ENCODE data around the gene MGST3.
"Not testable (repeated sequence)": the region's sequence is repeated elsewhere in the genome, so short reads cannot be mapped to it uniquely, and the experiment has no call there.

MGST3 gene

DNA sequence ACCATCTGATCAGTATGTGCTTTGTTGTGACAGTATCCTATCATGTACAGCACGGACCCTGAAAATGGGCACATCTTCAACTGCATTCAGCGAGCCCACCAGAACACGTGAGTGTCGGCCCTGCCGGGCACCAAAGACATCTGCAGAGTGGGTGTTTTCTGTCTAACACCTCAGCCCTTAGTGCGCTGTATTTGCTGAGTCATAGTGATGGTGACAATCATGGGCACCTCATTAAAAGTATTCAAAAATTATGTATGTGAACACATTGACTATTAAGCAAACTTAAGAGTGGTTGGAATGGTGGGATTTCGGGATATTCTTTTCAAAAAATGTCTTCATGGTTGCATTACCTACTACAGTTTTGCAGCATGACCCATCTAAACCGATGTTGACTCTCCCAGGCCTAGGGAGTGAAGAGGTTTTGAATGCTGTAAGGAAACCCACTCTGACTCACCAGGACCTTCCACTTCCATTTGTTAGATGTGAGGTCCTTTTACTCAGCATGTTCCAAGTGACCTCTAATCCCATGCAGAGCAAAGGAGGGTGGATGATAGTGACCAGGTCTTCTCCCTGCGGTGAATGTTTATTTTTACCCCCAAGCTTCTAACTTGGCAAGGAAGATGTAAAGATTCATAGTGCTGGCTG is 20.1 kb downstream of the MGST3 start:
- DNase-seq (ENCODE audit: low read depth): no peak
- H3K4me3 ChIP-seq (ENCODE audit: low read depth, low read length): no peak overlapping the region
- TF ChIP-seq, protein P1, sequence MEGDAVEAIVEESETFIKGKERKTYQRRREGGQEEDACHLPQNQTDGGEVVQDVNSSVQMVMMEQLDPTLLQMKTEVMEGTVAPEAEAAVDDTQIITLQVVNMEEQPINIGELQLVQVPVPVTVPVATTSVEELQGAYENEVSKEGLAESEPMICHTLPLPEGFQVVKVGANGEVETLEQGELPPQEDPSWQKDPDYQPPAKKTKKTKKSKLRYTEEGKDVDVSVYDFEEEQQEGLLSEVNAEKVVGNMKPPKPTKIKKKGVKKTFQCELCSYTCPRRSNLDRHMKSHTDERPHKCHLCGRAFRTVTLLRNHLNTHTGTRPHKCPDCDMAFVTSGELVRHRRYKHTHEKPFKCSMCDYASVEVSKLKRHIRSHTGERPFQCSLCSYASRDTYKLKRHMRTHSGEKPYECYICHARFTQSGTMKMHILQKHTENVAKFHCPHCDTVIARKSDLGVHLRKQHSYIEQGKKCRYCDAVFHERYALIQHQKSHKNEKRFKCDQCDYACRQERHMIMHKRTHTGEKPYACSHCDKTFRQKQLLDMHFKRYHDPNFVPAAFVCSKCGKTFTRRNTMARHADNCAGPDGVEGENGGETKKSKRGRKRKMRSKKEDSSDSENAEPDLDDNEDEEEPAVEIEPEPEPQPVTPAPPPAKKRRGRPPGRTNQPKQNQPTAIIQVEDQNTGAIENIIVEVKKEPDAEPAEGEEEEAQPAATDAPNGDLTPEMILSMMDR (IDR thresholded peaks at IDR 0.05; ENCODE audit: insufficient read depth, low read depth, low read length, missing control alignments): no peak

DNA sequence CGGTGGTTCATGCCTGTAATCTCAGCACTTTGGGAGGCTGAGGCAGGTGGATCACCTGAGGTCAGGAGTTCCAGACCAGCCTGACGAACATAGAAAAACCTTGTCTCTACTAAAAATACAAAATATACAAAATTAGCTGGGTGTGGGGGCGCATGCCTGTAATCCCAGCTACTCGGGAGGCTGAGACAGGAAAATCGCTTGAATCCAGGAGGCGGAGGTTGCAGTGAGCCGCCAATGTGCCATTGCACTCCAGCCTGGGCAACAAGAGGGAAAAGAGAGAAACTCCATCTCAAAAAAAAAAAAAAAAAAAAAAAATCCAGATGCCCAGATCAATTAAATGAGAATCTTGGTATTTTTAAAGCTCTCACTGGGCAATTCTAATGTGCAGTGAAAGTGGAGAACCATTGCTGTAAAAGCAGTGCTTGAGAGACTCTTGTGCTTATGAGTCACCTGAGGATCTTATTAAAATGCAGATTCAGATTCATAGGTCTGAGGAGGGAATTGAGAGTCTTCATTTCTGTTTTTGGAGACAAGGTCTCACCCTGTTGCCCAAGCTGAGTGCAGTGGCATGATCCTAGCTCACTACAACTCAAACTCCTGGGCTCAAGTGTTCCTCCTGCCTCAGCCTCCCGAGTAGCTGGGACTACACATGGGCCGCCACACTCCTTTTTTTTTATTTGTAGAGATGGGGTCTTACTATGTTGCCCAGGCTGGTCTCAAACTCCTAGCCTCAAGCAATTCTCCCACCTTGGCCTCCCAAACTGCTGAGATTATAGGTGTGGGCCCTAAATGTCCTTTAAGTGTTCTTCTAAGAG is 27.9 kb downstream of the MGST3 start:
- H3K4me3 ChIP-seq (ENCODE audit: low read depth, low read length); DNase-seq (ENCODE audit: low read depth): not testable (repeated sequence)

DNA sequence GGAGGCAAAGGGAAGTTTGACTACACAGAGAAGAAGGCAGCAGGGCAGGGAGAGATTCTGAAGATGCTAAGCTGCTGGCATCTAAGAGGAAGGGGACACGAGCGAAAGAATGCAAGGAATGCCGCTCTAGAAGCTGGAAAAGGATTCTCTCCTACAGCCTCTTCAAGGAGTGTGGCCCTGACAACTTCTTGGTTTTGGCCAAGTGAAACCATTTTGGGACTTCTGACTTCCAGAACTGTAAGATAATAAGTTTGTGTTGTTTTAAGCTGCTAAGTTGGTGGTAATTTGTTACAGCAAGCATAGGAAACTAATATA is 28.5 kb downstream of the MGST3 start:
- no peak for DNase-seq (ENCODE audit: low read depth)
- H3K4me3 ChIP-seq (ENCODE audit: low read depth, low read length): no peak overlapping the region
- TF ChIP-seq, protein P1 (IDR thresholded peaks at IDR 0.05; ENCODE audit: insufficient read depth, low read depth, low read length, missing control alignments): no peak

- no peak overlapping the region for H3K4me3 ChIP-seq (ENCODE audit: low read depth, low read length)
- no peak for DNase-seq (ENCODE audit: low read depth)
- TF ChIP-seq, protein P1 (IDR thresholded peaks at IDR 0.05; ENCODE audit: insufficient read depth, low read depth, low read length, missing control alignments): no peak
These were observed 30.7 kb downstream of the MGST3 start for GRCh38 chr1:165661703-165662102.

DNA sequence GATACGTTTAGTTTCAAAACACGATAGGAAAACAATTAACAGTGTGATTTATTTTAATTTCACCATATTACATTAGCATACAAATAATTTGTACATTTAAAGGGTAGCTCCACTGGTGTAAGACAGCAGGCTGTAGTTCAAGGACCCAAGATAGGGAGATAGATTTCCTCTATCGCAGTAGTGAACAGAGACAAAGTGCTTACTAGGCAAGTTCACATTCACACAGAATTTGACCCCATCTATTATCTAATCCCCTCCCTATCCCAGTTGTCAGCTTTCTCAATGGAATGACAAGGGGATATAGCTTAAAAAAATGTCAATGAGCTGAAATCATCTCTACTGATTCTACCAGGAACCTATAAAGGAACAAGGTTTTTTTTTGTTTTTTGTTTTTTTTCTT is 31.2 kb downstream of the MGST3 start:
- H3K4me3 ChIP-seq (ENCODE audit: low read depth, low read length): no peak overlapping the region
- TF ChIP-seq, protein P1 (IDR thresholded peaks at IDR 0.05; ENCODE audit: insufficient read depth, low read depth, low read length, missing control alignments): no peak
- no peak for DNase-seq (ENCODE audit: low read depth)

GRCh38 chr1:165666152-165666825 is 35.3 kb downstream of the MGST3 start:
- DNase-seq (ENCODE audit: low read depth): no peak
- no peak overlapping the region for H3K4me3 ChIP-seq (ENCODE audit: low read depth, low read length)
- TF ChIP-seq, protein P1 (IDR thresholded peaks at IDR 0.05; ENCODE audit: insufficient read depth, low read depth, low read length, missing control alignments): no peak

DNA sequence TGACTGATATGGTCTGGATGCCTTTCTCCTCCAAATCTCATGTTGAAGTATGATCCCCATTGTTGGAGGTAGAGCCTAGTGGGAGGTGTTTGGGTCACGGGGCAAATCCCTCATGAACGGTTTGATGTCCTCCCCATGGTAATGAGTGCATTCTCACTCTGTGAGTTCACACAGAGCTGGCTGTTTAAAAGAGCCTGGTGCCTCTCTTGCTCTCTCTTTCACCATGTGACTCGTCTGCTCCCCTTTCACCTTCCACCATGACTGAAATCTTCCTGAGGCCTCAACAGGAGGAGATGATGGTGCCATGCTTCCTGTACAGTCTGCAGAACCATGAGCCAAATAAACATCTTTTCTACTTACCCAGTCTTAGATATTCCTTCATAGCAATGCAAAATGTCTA is 37.1 kb downstream of the MGST3 start:
- TF ChIP-seq, protein P1 (IDR thresholded peaks at IDR 0.05; ENCODE audit: insufficient read depth, low read depth, low read length, missing control alignments): no peak
- H3K4me3 ChIP-seq (ENCODE audit: low read depth, low read length): no peak overlapping the region
- no peak for DNase-seq (ENCODE audit: low read depth)
